Mammary epithelial cell (primary cell): ENCODE measurements around the gene FAM193B.

Source experiments
- CTCF ChIP-seq, 2 donors: IDR thresholded peaks in 1 of 2; conservative IDR thresholded peaks in 1 of 2; 2 replicates each; pipeline ENCODE4 v1.5.1; 2011 to 2012; ENCODE audit warnings: inconsistent platforms in 2 of 2, low read length in 2 of 2, mild to moderate bottlenecking in 2 of 2, control low read depth in 1 of 2, low read depth in 1 of 2; ENCODE audit not compliant: insufficient read depth in 1 of 2; ENCODE audit errors: extremely low read depth in 1 of 2
- EZH2 ChIP-seq: IDR thresholded peaks from 2 replicates; pipeline ENCODE4 v1.6.1; 2012; ENCODE audit warnings: low read length, inconsistent platforms, borderline replicate concordance

GRCh38 chr5:177495243-177496060, 58.9 kb downstream of the FAM193B start:
- TF ChIP-seq CTCF (conservative IDR thresholded peaks at IDR 0.05 in 1 of 2, IDR thresholded peaks at IDR 0.05 in 1 of 2; ENCODE audit: extremely low read depth in 1 of 2, insufficient read depth in 1 of 2, low read depth in 1 of 2, low read length in 2 of 2), result no peak
- no peak for TF ChIP-seq EZH2
